Activated B cell treated with CpG ODN at 0.5 μM for 24 hours (primary cell): ENCODE results near the gene PALLD. TPM values are rescaled to one million over a fixed set of nuclear protein-coding genes. Genes with fewer than 3 reads are reported as not detected.

Experiments
- ATAC-seq: fragments of 200-7000 bp; cut with Tn5 transposase; one replicate; pipeline ENCODE4 v1.10.0; 2021; ENCODE audit warnings: low read depth, mild to moderate bottlenecking, moderate library complexity
- CTCF ChIA-PET: fragments of 350-600 bp; sonication (Branson Sonifier 250); formaldehyde crosslinking; loops from one replicate; lab custom pipeline; 2021; ENCODE audit warnings: antibody characterized with exemption; lab: Charles Lee
- POLR2A ChIA-PET: fragments of 350-600 bp; sonication (Branson Sonifier 250); formaldehyde crosslinking; loops from one replicate; lab custom pipeline; 2021; ENCODE audit warnings: antibody characterized with exemption; lab: Charles Lee
- DNase-seq: peaks from one replicate; pipeline ENCODE4 v3.0.0; 2022
- H3K27ac Mint-ChIP-seq: one replicate; pipeline ENCODE4 v1.8.0; 2020; ENCODE audit warnings: mixed read lengths
- H3K27me3 Mint-ChIP-seq: one replicate; pipeline ENCODE4 v1.8.0; 2021; ENCODE audit warnings: mixed read lengths
- H3K36me3 Mint-ChIP-seq: one replicate; pipeline ENCODE4 v1.8.0; 2021; ENCODE audit warnings: low read depth, mixed read lengths
- H3K4me1 Mint-ChIP-seq: one replicate; pipeline ENCODE4 v1.8.0; 2021; ENCODE audit warnings: mixed read lengths
- H3K4me3 Mint-ChIP-seq: one replicate; pipeline ENCODE4 v1.8.0; 2020; ENCODE audit warnings: mild to moderate bottlenecking, mixed read lengths
- H3K9me3 Mint-ChIP-seq: one replicate; pipeline ENCODE4 v1.8.0; 2020; ENCODE audit warnings: mixed read lengths
- intact Hi-C: fragments of 100-400 bp; cut with micrococcal nuclease; formaldehyde crosslinking; loops from one replicate; pipeline ENCODE4 v1.15.1; 2024
- total RNA-seq: library from RNA; stranded (reverse); gene quantifications from 2 replicates; pipeline ENCODE4 v1.2.3, GENCODE V29; 2022
- TF ChIP-seq, protein P1 (sequence below): fragments of 200-600 bp; IDR thresholded peaks from one replicate; pipeline ENCODE4 v1.8.0; 2022; ENCODE audit warnings: antibody characterized with exemption, mild to moderate bottlenecking

Gene PALLD
- total RNA-seq, 1 donor from 2014 or later = 0.44 TPM

DNA sequence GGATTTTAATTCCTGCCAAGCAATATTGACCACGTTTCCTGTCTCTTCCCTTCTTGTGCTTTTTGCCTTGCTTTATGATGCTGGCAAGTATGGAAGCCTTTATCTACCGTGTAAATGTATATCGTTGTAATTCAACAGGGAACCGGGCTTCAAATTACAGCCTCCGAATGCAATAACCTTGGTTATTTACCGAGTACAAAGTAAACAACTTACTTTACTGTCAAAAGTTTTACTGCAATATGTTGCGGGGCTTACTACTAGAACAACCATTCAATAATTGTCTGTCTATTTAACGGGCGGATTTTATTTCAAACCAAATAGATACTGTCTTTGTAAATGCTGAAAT is 73.1 kb downstream of the PALLD start:
- Mint-ChIP-seq H3K27me3 (no peaks in the 10 kb centered on the region), H3K9me3 (no peaks in the 10 kb centered on the region), H3K4me1 (no peaks in the 10 kb centered on the region), H3K36me3 (no peaks in the 10 kb centered on the region), H3K4me3 (no peak overlapping the region), H3K27ac (no peak overlapping the region)
- ATAC-seq (no peak), DNase-seq (no peak)
- TF ChIP-seq, protein P1, sequence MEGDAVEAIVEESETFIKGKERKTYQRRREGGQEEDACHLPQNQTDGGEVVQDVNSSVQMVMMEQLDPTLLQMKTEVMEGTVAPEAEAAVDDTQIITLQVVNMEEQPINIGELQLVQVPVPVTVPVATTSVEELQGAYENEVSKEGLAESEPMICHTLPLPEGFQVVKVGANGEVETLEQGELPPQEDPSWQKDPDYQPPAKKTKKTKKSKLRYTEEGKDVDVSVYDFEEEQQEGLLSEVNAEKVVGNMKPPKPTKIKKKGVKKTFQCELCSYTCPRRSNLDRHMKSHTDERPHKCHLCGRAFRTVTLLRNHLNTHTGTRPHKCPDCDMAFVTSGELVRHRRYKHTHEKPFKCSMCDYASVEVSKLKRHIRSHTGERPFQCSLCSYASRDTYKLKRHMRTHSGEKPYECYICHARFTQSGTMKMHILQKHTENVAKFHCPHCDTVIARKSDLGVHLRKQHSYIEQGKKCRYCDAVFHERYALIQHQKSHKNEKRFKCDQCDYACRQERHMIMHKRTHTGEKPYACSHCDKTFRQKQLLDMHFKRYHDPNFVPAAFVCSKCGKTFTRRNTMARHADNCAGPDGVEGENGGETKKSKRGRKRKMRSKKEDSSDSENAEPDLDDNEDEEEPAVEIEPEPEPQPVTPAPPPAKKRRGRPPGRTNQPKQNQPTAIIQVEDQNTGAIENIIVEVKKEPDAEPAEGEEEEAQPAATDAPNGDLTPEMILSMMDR = no peak
- POLR2A ChIA-PET = no interaction called here
- CTCF ChIA-PET = no interaction called here
- intact Hi-C loops = no loop called here

DNA sequence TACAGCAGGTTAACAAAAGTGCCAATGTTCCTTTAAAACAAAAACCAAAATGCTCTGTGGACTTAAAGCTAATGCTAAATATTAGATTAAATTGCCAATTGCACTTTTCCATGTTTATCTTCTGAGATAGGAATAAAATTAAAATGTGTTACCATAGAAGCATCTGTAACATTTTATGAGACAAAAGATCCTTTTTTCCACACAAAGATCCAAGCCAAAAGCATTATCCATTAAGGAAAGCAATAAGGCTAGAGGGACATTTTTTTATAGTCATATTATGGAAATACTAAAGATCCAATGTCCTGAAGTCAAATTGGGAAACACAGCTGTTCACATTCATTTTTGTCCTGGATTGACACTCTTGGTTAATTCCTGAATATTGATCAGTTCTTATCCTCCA is 73.6 kb downstream of the PALLD start:
- Mint-ChIP-seq H3K36me3 (no peaks in the 10 kb centered on the region), H3K4me3 (no peak overlapping the region), H3K9me3 (no peaks in the 10 kb centered on the region), H3K27ac (no peak overlapping the region), H3K4me1 (no peaks in the 10 kb centered on the region), H3K27me3 (peaks cover 2% of the 10 kb centered on the region)
- intact Hi-C loops = no loop called here
- TF ChIP-seq, protein P1 = no peak
- ChIA-PET POLR2A (no interaction called here), CTCF (no interaction called here)
- DNase-seq (no peak), ATAC-seq (no peak)

DNA sequence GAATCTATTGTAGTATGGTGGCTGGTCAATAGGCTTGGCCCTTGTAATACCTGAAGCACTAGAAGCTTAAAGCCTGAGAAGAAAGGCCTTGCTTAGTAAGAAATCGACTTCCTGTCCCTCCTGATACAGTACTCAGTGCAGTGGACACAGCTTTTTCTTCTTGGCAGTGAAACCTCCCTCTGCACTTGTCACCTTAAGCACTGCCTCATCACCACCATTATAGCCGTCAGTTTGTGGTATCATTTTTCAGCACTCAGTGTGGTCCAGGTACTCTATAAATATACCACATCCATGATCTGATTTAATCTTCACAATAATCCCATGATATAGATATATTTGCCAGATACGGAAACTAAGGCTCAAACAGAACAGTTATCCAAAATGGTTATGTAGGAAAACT is 75.2 kb downstream of the PALLD start:
- ATAC-seq (no peak), DNase-seq (no peak)
- H3K27me3 Mint-ChIP-seq = peaks cover 2% of the 10 kb centered on the region
- H3K4me1 Mint-ChIP-seq = no peaks in the 10 kb centered on the region
- CTCF ChIA-PET = no interaction called here
- TF ChIP-seq, protein P1 = no peak
- no peaks in the 10 kb centered on the region for H3K36me3 Mint-ChIP-seq
- H3K9me3 Mint-ChIP-seq = no peaks in the 10 kb centered on the region
- POLR2A ChIA-PET = no interaction called here
- intact Hi-C loops = no loop called here
- H3K4me3 Mint-ChIP-seq = no peak overlapping the region
- H3K27ac Mint-ChIP-seq = no peak overlapping the region

DNA sequence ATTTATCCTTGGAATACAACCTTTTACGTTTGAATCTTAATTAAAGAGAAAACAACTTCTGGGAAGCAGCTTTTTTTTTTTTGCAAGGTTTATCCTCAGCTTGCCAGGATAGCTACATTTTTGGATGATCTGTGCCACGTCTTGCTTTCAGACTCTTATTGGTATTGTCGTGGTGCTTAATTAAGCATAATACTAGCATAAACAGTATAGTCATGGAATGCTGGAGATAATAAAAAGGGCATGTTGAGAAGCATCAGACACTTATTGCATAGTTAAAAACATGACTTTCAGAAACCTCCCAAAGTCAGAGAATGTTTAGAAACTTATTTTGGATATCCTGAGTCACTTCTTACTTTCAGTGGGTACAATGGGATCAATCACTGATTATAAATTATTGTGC is 77.0 kb downstream of the PALLD start:
- Mint-ChIP-seq H3K27ac (no peak overlapping the region), H3K4me1 (no peaks in the 10 kb centered on the region)

DNA sequence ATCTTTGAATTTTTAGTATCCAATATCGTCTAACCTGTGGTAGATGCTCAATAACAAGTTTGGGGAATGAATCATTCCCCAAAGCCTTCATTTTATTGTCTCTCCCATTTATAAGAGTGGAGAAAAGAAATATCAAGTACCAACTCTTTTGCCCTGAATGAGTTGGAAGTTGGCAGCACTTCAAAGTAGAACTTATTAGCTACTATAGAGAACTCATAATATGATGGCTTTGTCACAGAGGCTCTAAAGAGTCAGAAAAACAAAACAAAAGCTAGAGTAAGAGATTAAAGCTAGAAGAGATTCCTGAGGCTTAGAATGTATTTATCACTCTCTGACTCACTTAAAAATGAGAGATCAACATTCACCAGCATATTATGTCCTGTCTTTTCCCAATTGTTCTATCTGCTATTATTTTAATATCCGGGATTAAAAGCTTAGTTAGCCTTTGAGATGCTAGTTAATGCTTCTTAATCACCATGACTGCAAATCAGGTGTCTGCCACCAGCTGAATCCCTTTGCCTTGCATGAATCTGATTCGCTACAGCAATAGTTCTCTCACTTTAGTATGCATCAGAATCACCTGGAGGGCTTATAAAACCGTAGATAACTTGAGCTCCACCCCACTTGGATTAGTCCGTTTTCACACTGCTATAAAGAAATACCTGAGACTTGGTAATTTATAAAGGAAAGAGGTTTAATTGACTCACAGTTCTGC is 77.9 kb downstream of the PALLD start:
- peaks cover 3% of the 10 kb centered on the region for H3K9me3 Mint-ChIP-seq
- ATAC-seq (no peak), DNase-seq (no peak)
- peaks cover 2% of the 10 kb centered on the region for H3K27me3 Mint-ChIP-seq
- no peaks in the 10 kb centered on the region for H3K36me3 Mint-ChIP-seq
- CTCF ChIA-PET = no interaction called here
- POLR2A ChIA-PET = no interaction called here
- TF ChIP-seq, protein P1 = no peak
- H3K4me1 Mint-ChIP-seq = no peaks in the 10 kb centered on the region
- no peak overlapping the region for H3K4me3 Mint-ChIP-seq
- intact Hi-C loops = no loop called here
- H3K27ac Mint-ChIP-seq = no peak overlapping the region

More for the DNA sequence above, 77.0 kb downstream of the PALLD start:
- Mint-ChIP-seq H3K27me3 (peaks cover 2% of the 10 kb centered on the region), H3K9me3 (peaks cover 3% of the 10 kb centered on the region), H3K4me3 (no peak overlapping the region), H3K36me3 (no peaks in the 10 kb centered on the region)
- TF ChIP-seq, protein P1 = no peak
- CTCF ChIA-PET = no interaction called here
- intact Hi-C loops = no loop called here
- no peak for DNase-seq
- POLR2A ChIA-PET = no interaction called here
- ATAC-seq = no peak
